ENCODE data around the gene IFT81.
A peak's percentile ranks its signal among the peaks of the same experiment; 100 is the strongest.

Gene IFT81

DNA sequence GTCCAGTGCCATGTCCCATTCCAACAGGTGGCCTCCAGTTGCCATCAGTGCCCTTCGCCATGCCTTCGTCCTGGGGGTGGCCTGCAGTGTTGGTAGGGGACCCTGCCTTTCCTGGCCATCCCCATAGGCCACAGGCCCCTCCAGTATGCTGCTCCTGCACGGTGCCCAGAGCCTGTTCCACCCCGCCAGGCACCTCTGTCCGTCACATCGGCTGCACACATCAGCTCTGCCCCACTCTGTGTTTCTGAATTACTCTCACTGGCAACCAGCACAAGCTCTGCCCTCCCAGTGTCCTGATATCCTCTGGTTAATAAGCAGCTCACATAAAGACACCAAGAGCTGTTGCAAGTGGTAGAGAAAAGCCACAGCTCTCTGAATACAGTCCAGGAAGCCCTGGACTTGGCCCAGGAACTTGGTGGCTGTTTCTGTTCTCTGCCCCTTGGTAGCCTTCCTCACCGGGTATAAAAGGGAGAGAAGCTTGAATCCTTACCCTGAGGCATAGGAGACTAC, 125.6 kb downstream of the IFT81 start:
- Histone ChIP-seq H3K4me1 (ENCODE audit: control insufficient read depth, insufficient read depth, low read length) (peaks cover 4% of the 10 kb centered on the region), H3K36me3 (ENCODE audit: control insufficient read depth in 2 of 2, insufficient read depth in 1 of 2, low read length in 2 of 2) (no peaks in the 10 kb centered on the region), H3K27ac (ENCODE audit: extremely low read depth, low read depth, low read length) (no peak overlapping the region), H3K4me3 (ENCODE audit: low read depth, low read length) (no peak overlapping the region), H3K9me3 (ENCODE audit: control insufficient read depth, insufficient read depth, low read depth, low read length) (no peaks in the 10 kb centered on the region)
- TF ChIP-seq, protein P1, sequence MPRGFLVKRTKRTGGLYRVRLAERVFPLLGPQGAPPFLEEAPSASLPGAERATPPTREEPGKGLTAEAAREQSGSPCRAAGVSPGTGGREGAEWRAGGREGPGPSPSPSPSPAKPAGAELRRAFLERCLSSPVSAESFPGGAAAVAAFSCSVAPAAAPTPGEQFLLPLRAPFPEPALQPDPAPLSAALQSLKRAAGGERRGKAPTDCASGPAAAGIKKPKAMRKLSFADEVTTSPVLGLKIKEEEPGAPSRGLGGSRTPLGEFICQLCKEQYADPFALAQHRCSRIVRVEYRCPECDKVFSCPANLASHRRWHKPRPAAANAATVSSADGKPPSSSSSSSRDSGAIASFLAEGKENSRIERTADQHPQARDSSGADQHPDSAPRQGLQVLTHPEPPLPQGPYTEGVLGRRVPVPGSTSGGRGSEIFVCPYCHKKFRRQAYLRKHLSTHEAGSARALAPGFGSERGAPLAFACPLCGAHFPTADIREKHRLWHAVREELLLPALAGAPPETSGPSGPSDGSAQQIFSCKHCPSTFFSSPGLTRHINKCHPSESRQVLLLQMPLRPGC (tag by site-specific recombination; IDR thresholded peaks at IDR 0.05), result no peak
- TF ChIP-seq, protein P2, sequence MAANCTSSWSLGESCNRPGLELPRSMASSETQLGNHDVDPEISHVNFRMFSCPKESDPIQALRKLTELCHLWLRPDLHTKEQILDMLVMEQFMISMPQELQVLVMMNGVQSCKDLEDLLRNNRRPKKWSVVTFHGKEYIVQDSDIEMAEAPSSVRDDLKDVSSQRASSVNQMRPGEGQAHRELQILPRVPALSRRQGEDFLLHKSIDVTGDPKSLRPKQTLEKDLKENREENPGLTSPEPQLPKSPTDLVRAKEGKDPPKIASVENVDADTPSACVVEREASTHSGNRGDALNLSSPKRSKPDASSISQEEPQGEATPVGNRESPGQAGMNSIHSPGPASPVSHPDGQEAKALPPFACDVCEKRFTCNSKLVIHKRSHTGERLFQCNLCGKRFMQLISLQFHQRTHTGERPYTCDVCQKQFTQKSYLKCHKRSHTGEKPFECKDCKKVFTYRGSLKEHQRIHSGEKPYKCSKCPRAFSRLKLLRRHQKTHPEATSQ (tag by site-specific recombination; IDR thresholded peaks at IDR 0.05), result no peak
- TF ChIP-seq ZNF670 (tag by site-specific recombination; IDR thresholded peaks at IDR 0.05; ENCODE audit: low read depth) (no peak), SCRT1 (tag by site-specific recombination; IDR thresholded peaks at IDR 0.05; ENCODE audit: borderline replicate concordance) (peak; percentile 58; the same call in 1 of the 2 replicates), SCRT2 (tag by site-specific recombination; IDR thresholded peaks at IDR 0.05) (peak; percentile 82)
- ChIA-PET POLR2A (no interaction called here), CTCF (interaction anchor here (0.6 to 1.1 kb wide), 3 partner anchors 20 to 32 kb away, joined by 3 read pairs; no protein-coding TSS in a partner anchor)

DNA sequence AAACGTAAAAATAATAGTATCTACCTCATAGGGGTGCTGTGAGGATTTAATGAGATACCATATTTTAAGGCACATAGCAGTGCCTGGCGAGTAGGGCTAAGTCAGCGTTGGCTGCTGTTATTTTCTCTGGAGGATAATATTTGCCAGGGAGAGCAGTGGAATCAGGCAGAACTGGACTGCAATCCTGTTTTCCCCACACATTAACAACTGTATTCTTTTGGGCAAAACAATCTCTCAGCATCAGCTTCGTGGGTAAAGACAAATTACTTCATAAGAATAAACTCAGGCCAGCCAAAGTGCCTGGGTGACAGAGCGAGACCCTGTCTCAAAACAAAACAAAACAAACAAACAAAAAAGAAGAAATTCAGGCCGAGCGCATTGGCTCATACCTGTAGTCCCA, 127.2 kb downstream of the IFT81 start:
- H3K27ac ChIP-seq (ENCODE audit: extremely low read depth, low read depth, low read length), result no peak overlapping the region
- H3K4me1 ChIP-seq (ENCODE audit: control insufficient read depth, insufficient read depth, low read length), result peaks cover 4% of the 10 kb centered on the region
- CTCF ChIA-PET, result interaction anchor here (1.2 kb wide), 1 partner anchor 28 kb away, joined by 7 read pairs; no protein-coding TSS in a partner anchor

DNA sequence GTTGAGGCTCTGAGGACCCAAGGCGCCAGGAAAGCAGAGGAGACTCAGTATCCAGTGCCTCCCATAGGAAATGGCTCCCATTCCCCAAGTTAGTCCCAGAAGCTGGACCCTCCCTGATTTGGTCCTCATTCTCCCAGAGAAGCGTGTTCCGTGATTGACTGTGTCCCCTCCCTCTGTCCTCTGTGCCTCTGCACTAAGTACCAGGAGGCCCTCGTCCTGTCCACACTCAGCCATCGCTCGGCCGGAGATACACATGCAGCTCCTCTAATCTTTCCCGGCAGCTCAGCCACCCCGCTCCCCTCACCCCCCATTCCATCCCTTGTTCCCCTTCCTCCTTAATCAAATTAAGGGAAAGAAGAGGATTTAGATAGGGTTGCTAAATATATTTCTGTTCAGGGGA, 128.6 kb downstream of the IFT81 start:
- Histone ChIP-seq H3K9me3 (ENCODE audit: control insufficient read depth, insufficient read depth, low read depth, low read length) (no peaks in the 10 kb centered on the region), H3K4me1 (ENCODE audit: control insufficient read depth, insufficient read depth, low read length) (no peaks in the 10 kb centered on the region; the same call in 1 of the 2 replicates), H3K36me3 (ENCODE audit: control insufficient read depth in 2 of 2, insufficient read depth in 1 of 2, low read length in 2 of 2) (no peaks in the 10 kb centered on the region), H3K4me3 (ENCODE audit: low read depth, low read length) (no peak overlapping the region), H3K27ac (ENCODE audit: extremely low read depth, low read depth, low read length) (no peak overlapping the region)
- ChIA-PET CTCF (interaction anchor here (1.2 kb wide), 1 partner anchor 27 kb away, joined by 7 read pairs; no protein-coding TSS in a partner anchor), POLR2A (no interaction called here)
- no peak for TF ChIP-seq ZBTB48 (tag by site-specific recombination; IDR thresholded peaks at IDR 0.05)
- TF ChIP-seq, protein P3, sequence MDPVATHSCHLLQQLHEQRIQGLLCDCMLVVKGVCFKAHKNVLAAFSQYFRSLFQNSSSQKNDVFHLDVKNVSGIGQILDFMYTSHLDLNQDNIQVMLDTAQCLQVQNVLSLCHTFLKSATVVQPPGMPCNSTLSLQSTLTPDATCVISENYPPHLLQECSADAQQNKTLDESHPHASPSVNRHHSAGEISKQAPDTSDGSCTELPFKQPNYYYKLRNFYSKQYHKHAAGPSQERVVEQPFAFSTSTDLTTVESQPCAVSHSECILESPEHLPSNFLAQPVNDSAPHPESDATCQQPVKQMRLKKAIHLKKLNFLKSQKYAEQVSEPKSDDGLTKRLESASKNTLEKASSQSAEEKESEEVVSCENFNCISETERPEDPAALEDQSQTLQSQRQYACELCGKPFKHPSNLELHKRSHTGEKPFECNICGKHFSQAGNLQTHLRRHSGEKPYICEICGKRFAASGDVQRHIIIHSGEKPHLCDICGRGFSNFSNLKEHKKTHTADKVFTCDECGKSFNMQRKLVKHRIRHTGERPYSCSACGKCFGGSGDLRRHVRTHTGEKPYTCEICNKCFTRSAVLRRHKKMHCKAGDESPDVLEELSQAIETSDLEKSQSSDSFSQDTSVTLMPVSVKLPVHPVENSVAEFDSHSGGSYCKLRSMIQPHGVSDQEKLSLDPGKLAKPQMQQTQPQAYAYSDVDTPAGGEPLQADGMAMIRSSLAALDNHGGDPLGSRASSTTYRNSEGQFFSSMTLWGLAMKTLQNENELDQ (tag by site-specific recombination; IDR thresholded peaks at IDR 0.05; ENCODE audit: low read depth), result no peak
- TF ChIP-seq ZIC2 (tag by site-specific recombination; IDR thresholded peaks at IDR 0.05), result no peak
- TF ChIP-seq ZNF777 (tag by site-specific recombination; IDR thresholded peaks at IDR 0.05; ENCODE audit: borderline replicate concordance), result no peak
- TF ChIP-seq, protein P4, sequence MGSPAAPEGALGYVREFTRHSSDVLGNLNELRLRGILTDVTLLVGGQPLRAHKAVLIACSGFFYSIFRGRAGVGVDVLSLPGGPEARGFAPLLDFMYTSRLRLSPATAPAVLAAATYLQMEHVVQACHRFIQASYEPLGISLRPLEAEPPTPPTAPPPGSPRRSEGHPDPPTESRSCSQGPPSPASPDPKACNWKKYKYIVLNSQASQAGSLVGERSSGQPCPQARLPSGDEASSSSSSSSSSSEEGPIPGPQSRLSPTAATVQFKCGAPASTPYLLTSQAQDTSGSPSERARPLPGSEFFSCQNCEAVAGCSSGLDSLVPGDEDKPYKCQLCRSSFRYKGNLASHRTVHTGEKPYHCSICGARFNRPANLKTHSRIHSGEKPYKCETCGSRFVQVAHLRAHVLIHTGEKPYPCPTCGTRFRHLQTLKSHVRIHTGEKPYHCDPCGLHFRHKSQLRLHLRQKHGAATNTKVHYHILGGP (tag by site-specific recombination; IDR thresholded peaks at IDR 0.05), result no peak
- TF ChIP-seq ZNF311 (tag by site-specific recombination; IDR thresholded peaks at IDR 0.05; ENCODE audit: borderline replicate concordance), result no peak
- TF ChIP-seq GFI1B (tag by site-specific recombination; IDR thresholded peaks at IDR 0.05), result no peak
- TF ChIP-seq ZNF600 (tag by site-specific recombination; IDR thresholded peaks at IDR 0.05), result no peak

More for the DNA sequence above, 127.2 kb downstream of the IFT81 start:
- POLR2A ChIA-PET, result interaction anchor here (0.6 to 1.2 kb wide), 2 partner anchors 10 to 51 kb away, joined by 3 to 7 read pairs; no protein-coding TSS in a partner anchor
- no peak for TF ChIP-seq ZNF324 (tag by site-specific recombination; IDR thresholded peaks at IDR 0.05)
- TF ChIP-seq ZSCAN23 (tag by site-specific recombination; IDR thresholded peaks at IDR 0.05), result no peak
- TF ChIP-seq, protein P5, sequence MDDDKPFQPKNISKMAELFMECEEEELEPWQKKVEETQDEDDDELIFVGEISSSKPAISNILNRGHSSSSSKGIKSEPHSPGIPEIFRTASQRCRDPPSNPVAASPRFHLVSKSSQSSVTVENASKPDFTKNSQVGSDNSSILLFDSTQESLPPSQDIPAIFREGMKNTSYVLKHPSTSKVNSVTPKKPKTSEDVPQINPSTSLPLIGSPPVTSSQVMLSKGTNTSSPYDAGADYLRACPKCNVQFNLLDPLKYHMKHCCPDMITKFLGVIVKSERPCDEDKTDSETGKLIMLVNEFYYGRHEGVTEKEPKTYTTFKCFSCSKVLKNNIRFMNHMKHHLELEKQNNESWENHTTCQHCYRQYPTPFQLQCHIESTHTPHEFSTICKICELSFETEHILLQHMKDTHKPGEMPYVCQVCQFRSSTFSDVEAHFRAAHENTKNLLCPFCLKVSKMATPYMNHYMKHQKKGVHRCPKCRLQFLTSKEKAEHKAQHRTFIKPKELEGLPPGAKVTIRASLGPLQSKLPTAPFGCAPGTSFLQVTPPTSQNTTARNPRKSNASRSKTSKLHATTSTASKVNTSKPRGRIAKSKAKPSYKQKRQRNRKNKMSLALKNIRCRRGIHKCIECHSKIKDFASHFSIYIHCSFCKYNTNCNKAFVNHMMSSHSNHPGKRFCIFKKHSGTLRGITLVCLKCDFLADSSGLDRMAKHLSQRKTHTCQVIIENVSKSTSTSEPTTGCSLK (tag by site-specific recombination; IDR thresholded peaks at IDR 0.05), result no peak
- no peaks in the 10 kb centered on the region for H3K9me3 ChIP-seq (ENCODE audit: control insufficient read depth, insufficient read depth, low read depth, low read length)
- no peaks in the 10 kb centered on the region for H3K36me3 ChIP-seq (ENCODE audit: control insufficient read depth in 2 of 2, insufficient read depth in 1 of 2, low read length in 2 of 2)
- no peak overlapping the region for H3K4me3 ChIP-seq (ENCODE audit: low read depth, low read length)
